Nephron progenitor cell (in vitro differentiated cells): Measurements from ENCODE around the gene ZNF362.

ENCODE experiments used
- DNase-seq: peaks from one replicate; pipeline ENCODE4 v3.0.0; 2021
- H3K27ac Mint-ChIP-seq: 2 replicates; pipeline ENCODE4 v1.8.0; 2021; ENCODE audit warnings: mild to moderate bottlenecking, moderate library complexity, mixed read lengths
- H3K27me3 Mint-ChIP-seq: 2 replicates; pipeline ENCODE4 v1.8.0; 2021; ENCODE audit warnings: mild to moderate bottlenecking, low read depth, mixed read lengths; ENCODE audit not compliant: poor library complexity
- H3K36me3 Mint-ChIP-seq: 2 replicates; pipeline ENCODE4 v1.8.0; 2021; ENCODE audit warnings: low read depth, mixed read lengths
- H3K4me1 Mint-ChIP-seq: 2 replicates; pipeline ENCODE4 v1.8.0; 2021; ENCODE audit warnings: mixed read lengths
- H3K4me3 Mint-ChIP-seq: 2 replicates; pipeline ENCODE4 v1.8.0; 2021; ENCODE audit warnings: mild to moderate bottlenecking, moderate library complexity, mixed read lengths
- H3K9me3 Mint-ChIP-seq: 2 replicates; pipeline ENCODE4 v1.8.0; 2021; ENCODE audit warnings: mild to moderate bottlenecking, moderate library complexity, mixed read lengths
- TF ChIP-seq, protein P1 (sequence below): fragments of 200-600 bp; sonication (generic); IDR thresholded peaks from 2 replicates; pipeline ENCODE4 v1.5.0; 2021; ENCODE audit warnings: antibody characterized with exemption

Gene ZNF362

DNA sequence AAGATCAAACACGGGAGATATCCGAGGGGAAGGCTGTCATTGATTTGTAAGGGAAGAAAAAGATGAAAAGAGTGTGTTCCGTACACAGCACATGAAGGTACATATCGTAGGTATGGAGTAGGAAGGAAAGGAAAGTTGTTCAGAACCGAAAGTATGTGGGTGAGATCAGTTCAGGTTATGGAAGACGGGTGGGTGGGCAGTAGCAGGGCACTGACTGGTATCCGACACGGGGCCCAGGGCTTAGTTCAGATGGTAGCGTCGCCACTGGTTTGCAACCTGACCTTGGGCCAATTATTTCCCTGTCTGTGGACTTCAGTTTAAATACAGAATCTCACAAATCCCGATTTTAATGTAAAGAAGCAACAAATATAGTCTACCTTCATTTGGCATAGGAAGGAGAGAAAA is 92.4 kb downstream of the ZNF362 start:
- no peaks in the 10 kb centered on the region for H3K9me3 Mint-ChIP-seq
- H3K27me3 Mint-ChIP-seq: no peaks in the 10 kb centered on the region
- TF ChIP-seq, protein P1, sequence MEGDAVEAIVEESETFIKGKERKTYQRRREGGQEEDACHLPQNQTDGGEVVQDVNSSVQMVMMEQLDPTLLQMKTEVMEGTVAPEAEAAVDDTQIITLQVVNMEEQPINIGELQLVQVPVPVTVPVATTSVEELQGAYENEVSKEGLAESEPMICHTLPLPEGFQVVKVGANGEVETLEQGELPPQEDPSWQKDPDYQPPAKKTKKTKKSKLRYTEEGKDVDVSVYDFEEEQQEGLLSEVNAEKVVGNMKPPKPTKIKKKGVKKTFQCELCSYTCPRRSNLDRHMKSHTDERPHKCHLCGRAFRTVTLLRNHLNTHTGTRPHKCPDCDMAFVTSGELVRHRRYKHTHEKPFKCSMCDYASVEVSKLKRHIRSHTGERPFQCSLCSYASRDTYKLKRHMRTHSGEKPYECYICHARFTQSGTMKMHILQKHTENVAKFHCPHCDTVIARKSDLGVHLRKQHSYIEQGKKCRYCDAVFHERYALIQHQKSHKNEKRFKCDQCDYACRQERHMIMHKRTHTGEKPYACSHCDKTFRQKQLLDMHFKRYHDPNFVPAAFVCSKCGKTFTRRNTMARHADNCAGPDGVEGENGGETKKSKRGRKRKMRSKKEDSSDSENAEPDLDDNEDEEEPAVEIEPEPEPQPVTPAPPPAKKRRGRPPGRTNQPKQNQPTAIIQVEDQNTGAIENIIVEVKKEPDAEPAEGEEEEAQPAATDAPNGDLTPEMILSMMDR: no peak
- peak overlapping the region; percentile 66 for H3K27ac Mint-ChIP-seq
- peak overlapping the region; percentile 93 for H3K4me3 Mint-ChIP-seq
- DNase-seq: no peak
- peaks cover 87% of the 10 kb centered on the region for H3K4me1 Mint-ChIP-seq
- H3K36me3 Mint-ChIP-seq: peaks cover 42% of the 10 kb centered on the region

DNA sequence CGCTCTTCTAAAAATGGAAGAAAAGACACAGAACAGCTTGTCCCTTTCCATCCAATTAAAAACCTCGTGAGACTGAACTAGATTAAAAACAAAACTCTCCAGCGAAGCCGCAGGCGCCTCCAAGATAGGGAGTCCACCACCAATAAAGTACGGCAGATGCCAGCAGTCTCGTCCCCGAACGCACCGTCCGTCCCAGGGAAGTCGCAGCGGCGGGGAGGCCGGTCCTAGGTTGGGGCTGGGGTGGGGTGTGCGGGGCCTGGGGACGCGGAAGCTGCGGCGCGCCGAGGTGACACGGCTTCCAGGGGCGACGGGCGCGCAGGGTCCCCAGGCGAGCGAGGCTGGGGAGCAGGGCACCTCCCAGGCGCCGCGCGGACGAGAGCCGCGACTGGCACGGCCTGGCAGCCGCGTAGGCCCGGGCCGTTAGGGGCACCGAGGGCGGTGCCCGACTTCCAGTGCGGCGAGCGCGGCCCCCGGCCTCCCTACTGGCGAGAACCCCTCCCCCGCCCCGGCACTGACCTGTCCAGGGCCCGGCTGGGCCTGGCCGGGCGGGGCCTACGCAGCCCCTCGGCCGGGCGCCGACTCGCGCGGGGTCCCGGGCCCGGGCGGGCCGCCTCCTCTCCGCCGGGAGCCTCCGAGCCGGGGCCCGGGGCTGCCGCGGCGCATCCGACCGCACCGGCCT is 92.9 kb downstream of the ZNF362 start:
- Mint-ChIP-seq H3K9me3 (no peaks in the 10 kb centered on the region), H3K27ac (peak overlapping the region; percentile 66), H3K27me3 (no peaks in the 10 kb centered on the region), H3K4me1 (peaks cover 87% of the 10 kb centered on the region), H3K36me3 (peaks cover 42% of the 10 kb centered on the region), H3K4me3 (peak overlapping the region; percentile 93)
- TF ChIP-seq, protein P1: no peak
- DNase-seq: peak; percentile 68

DNA sequence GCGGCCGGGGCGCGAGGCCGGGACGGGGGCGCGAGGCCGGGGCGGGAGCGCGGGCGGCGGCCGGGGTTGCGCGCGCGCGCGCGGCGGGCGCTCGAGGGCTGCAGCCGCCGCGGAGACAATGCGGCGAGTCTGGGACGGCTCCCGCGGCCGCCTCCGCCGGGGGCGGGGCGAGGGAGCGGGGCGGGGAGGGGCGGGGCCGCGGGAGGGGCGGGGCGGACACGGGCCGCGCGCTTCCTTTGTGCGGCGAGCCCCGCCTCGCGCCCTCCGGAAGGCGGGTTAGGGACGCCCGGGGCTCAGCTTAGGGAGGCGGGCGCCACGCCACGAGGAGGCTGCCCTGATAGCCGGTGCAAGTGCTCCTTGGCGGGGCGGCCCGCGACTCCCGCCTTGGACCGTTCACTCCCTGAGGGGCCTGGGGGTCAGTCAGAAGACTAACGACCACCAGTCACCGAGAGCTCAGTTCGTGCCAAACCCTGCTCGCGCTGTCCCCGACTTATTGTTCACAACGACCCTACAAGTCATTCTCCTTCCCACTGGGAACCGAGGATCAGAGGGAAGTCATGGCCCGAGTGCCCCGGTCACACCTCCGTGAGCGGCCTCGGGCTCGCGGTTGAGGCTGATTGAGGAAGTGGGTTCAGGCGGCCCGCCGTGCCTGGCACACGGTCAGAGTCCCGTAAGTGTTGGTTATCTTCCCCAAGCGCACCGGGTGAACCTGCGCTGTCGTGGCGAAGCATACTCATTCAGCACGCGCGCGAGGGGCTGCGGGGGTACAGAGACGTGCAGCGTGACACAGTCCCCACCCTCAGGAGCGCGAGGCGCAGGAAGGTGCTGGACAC is 93.7 kb downstream of the ZNF362 start:
- TF ChIP-seq, protein P1: no peak
- Mint-ChIP-seq H3K27ac (peak overlapping the region; percentile 95), H3K9me3 (no peaks in the 10 kb centered on the region), H3K4me3 (peak overlapping the region; percentile 85), H3K27me3 (no peaks in the 10 kb centered on the region), H3K4me1 (peaks cover 81% of the 10 kb centered on the region), H3K36me3 (peaks cover 43% of the 10 kb centered on the region)
- peak; percentile 82 for DNase-seq
